DMS53 treated with DMSO at 0.1 percent for 48 hours (cell line): ENCODE measurements around the gene CBX4.
A peak's percentile ranks its signal among the peaks of the same experiment; 100 is the strongest.

ENCODE experiments used
- DNase-seq: peaks from one replicate; lab custom pipeline; 2025; ENCODE audit not compliant: unreplicated experiment; lab: John Stamatoyannopoulos, UW

Gene CBX4

GRCh38 chr17:79839356-79840268 lies at the start of gene CBX4:
CBX4 (minus strand) TSS chr17:79839440; CDS start chr17:79839251, 189 bp downstream.
- DNase-seq = peak; percentile 88

DNA sequence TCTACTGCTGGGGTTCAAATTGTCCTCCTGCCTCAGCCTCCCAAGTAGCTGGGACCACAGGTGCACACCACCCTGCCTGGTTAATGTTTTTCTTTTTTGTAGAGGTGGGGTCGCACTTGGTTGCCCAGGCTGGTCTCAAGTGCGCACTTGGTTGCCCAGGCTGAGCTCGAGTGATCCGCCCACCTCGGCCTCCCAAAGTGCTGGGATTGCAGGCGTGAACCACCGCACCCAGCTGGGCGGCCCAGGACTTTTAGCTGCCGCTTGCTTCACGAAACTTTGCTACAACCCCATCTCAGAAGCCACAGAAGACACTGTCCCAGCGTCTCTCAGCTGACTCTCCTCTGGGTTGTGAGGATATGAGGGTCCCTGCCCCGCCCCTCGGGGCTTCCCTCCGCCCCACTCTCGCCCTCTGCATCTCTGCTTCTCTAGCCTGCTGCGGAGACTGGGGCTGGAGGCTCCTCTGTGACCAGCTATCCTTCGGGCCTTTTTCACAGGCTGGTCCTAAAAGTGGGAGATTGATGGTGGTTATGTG lies 48.8 kb upstream of the CBX4 start:
- no peak for DNase-seq

- no peak for DNase-seq
Measured at GRCh38 chr17:79887451-79887991, 48.3 kb upstream of the CBX4 start.

DNA sequence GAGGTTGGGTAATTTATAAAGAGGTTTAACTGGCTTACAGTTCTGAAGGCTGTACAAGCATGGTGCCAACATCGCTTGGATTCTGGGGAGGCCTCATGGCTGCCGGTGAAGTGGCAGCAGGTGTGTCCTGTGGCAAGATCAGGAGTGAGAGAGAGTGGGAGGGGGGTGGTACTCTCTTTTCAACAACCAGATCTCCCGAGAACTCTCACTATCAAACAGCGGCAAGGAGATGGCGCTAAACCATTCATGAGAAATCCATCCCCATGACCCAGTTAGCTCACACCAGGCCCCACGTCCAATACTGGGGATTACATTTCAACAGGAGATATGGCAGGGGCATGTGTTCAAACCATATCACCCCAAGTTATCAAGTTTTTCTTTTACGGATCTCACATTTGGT lies 44.0 kb upstream of the CBX4 start:
- no peak for DNase-seq

DNA sequence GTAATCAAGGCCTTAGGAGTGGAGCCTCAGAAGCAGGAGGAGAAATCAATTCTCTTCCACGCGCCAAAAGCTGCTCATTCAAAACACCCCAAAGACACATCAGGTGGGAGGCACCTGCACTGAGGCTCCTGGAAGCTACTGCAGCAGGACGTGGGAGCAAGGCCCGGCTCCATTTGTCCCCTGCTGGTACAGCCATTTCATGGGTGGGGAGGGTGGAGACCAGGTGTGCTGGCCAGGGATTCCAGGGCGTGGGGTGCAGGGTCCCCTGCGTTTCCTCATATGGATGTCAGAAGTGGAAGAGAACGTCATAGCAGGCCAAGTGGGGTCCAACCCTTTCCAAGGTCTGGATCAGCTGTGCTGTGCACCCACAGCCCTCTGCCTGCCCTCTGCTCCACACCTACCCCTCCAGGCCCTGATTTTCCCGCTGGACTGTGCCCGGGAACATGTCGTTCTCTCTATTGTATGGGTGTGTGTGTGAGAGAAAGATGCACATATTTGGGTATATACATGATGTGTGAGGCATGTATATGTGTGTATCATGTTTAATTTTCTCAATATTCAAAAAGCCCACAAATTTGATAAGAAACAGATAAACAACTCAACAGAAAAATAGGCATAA lies 39.2 kb upstream of the CBX4 start:
- no peak for DNase-seq

DNA sequence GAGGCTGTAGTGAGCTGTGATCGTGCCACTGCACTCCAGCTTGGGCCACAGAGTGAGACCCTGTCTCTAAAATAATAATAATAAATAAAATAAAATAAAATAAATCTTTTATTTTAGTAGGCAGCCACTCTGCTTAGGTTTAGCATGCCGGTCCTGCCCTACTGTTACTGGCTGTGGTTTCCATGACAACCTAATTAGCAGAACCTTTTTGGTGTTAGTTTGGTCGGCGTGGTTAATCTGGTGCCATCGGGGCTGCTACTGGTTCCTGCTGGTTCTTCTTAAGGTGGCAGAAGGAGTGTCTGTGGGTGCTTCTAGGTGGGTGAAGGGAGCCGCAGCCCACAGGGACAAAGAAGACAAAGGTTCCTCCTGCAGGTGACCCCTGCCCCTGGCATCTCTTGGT lies 37.8 kb upstream of the CBX4 start:
- no peak for DNase-seq

DNA sequence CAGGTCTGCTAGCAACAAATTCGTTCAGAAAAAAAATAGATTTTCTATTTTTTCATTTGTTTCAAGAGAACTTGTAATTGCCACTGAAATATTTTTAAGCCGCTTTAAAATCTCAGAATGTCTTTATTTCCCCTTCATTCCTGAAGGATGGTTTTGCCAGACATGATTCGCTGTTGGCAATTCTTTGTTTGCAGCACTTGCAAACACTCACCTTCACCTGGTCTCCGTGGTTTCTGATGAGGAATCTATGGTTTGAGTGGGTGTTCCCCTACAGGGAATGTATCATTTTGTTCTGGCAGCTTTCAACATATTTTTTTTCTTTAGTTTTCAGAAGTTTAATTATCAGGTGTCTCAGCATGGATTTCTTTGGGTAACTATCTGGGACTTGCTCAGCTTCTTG lies 36.3 kb upstream of the CBX4 start:
- DNase-seq = no peak

GRCh38 chr17:79874329-79874981 lies 35.2 kb upstream of the CBX4 start:
- peak; percentile 9 for DNase-seq

DNA sequence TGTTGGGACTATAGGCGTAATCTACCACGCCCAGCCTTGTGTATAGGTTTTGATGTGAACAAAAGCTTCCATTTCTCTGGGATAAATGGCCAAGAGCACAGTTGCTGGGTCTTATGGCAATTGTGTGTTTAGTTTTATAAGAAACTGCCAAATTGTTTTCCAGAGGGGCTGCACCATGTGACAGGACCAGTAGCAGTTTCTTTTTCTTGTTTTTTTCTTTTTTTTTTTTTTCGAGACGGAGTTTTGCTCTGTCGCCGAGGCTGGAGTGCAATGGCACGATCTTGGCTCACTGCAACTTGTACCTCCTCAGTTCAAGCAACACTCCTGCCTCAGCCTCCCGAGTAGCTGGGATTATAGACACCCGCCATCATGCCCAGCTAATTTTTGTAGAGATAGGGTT lies 34.3 kb upstream of the CBX4 start:
- no peak for DNase-seq

DNA sequence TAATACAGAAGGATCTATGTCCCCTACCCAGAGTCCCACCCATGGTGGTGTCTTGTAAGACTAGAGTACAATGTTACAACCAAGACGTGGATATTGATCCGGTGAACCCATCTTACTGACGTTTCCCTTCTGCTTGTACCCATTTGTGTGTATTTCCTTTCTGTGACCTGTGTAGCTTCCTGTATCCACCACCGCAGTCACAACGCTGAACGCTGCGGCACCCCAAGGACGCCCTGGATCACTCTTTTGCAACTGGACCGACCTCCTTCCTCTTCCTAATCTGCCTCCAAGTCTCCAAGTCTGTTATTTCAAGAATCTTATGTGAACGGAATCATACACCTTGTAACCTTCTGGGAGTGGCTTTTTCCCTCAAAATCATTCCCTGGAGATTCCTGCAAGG lies 33.5 kb upstream of the CBX4 start:
- no peak for DNase-seq

DNA sequence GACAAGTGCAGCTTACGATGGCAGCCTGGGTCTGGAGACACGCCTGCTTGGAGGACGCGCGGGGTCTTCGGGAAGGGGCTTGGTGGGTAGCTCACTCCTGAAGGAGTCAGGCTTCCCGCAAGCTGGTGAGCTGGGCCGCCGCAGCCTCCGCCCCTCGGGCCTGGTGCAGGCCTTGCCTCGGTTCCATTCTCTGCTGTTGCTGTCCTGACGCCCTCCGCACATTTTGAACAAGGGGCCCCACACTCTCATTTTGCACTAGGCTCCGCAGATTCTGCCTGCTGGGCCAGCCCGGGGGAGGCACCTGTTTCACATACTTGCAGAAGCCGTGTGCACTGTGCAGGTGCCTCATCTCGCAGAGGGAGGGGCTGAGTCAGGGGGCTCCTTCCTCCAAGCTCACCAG lies 31.9 kb upstream of the CBX4 start:
- no peak for DNase-seq

GRCh38 chr17:79870540-79870939 lies 31.3 kb upstream of the CBX4 start:
- no peak for DNase-seq

- no peak for DNase-seq
Measured at GRCh38 chr17:79866791-79867518, 27.7 kb upstream of the CBX4 start.

DNA sequence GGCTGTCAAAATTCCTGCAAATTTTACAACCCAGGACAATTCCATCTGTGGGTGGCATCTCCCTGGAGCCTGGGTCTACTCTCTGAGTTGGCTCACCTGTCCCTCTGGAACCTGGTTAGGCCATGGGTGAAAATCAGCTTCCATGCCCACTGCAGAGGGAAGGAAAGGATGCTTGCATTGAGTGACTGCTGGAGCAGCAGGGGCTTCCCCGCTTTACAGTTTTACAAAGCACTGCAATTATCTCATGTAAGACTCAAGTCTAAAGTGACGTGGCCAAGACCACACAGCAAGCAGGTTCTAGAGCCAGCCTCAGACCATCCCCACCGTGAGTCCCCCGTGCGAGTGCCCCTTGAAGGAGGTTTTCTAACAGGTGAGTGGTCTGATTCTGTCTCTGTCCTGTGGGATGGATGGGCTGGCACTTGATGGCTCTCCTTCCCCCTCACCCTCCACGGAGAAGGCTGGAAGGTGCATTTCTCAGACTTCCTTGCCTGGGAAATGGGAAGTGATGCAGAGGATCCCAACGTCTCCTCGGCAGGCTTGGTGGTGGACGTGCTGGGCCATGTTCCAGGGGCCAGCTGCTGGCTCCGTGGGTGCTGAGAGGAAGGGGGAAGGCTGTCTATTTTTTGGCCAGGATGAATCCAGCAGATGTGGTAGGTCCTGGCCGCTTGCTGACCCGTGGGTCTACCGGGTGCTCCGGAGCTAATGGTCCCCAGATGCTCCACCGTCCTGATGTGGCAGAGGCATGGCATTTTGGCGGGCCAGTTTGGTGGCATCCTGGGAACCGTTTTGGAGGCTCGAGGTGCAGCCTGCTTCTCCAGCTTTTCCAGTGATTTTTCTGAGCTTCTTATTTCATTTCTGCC lies 26.3 kb upstream of the CBX4 start:
- no peak for DNase-seq

GRCh38 chr17:79864617-79865250 lies 25.5 kb upstream of the CBX4 start:
- DNase-seq = no peak

- DNase-seq = no peak
Measured at GRCh38 chr17:79864147-79864546, 24.9 kb upstream of the CBX4 start.

GRCh38 chr17:79862771-79863440 lies 23.7 kb upstream of the CBX4 start:
- no peak for DNase-seq

- DNase-seq = no peak
Measured at GRCh38 chr17:79862238-79862637, 23.0 kb upstream of the CBX4 start.
